HepG2 (cell line): Measurements from ENCODE around the gene STK39. TPM values are rescaled to one million over a fixed set of nuclear protein-coding genes. Genes with fewer than 3 reads are reported as not detected.

Experiments
- ATAC-seq: fragments of 200-7000 bp; cut with Tn5 transposase; 3 replicates; pipeline ENCODE4 v1.9.1; 2020; ENCODE audit warnings: mild to moderate bottlenecking, moderate library complexity
- BruUV-seq: library from RNA; stranded (reverse); fragments of 400-500 nt; replicated peaks from 2 replicates; lab custom pipeline; 2021; lab: Mats Ljungman, UMichigan
- CTCF ChIA-PET: fragments of 300-600 bp; formaldehyde crosslinking; extraction: SDS; loops from one replicate; lab custom pipeline; 2021; ENCODE audit warnings: low total read pairs, inconsistent platforms, low intra/inter-chr PET ratio; lab: Yijun Ruan, JAX
- POLR2A ChIA-PET: fragments of 350-600 bp; sonication (Branson Sonifier 250); formaldehyde crosslinking; loops from one replicate; lab custom pipeline; 2020; ENCODE audit warnings: antibody characterized with exemption, inconsistent platforms; lab: Yijun Ruan, JAX
- DNase-seq: peaks from one replicate; pipeline ENCODE4 v3.0.0-alpha.2; 2015; ENCODE audit warnings: low spot score
- FAIRE-seq: peaks from 3 replicates; lab custom pipeline; 2011; peaks lifted over from hg19 to GRCh38; lab: Jason Lieb, UNC
- H2AFZ ChIP-seq: one replicate; pipeline ENCODE4 v1.6.1; 2011; ENCODE audit warnings: low read length, inconsistent platforms
- H3K27ac ChIP-seq: fragments of 300-600 bp; 3 replicates; pipeline ENCODE4 v1.8.0; 2011; ENCODE audit warnings: mixed run types, mild to moderate bottlenecking, mixed read lengths, low read length, inconsistent platforms; ENCODE audit not compliant: insufficient read depth; ENCODE audit errors: extremely low read length
- H3K27me3 ChIP-seq, 2 experiments: fragments of 200-600 bp in 1 of 2; 2 replicates in 1 of 2; 3 replicates in 1 of 2; pipeline versions ENCODE4 v1.6.0 to v1.8.0; 2011; ENCODE audit warnings: low read length in 2 of 2, mild to moderate bottlenecking in 2 of 2, moderate library complexity in 2 of 2, inconsistent platforms in 1 of 2; ENCODE audit not compliant: insufficient read depth in 2 of 2, control insufficient read depth in 1 of 2
- H3K36me3 ChIP-seq, 2 experiments: fragments of 200-600 bp in 1 of 2; replicated peaks in 1 of 2; 2 replicates in 1 of 2; 3 replicates in 1 of 2; pipeline versions ENCODE4 v1.5.1 to v1.8.0; 2011; ENCODE audit warnings: low read length in 2 of 2, inconsistent platforms in 1 of 2; ENCODE audit not compliant: insufficient read depth in 2 of 2, control insufficient read depth in 1 of 2
- H3K4me1 ChIP-seq: 2 replicates; pipeline ENCODE4 v1.5.1; 2012; ENCODE audit warnings: low read length, inconsistent platforms; ENCODE audit not compliant: insufficient read depth
- H3K4me2 ChIP-seq: 2 replicates; pipeline ENCODE4 v1.6.0; 2011; ENCODE audit warnings: low read depth, low read length, inconsistent platforms
- H3K4me3 ChIP-seq, 3 experiments: fragments of 200-600 bp in 1 of 3; sonication (generic), shearing (Covaris generic) in 1 of 3; replicated peaks in 1 of 3; 2 replicates each; pipeline ENCODE4 v1.5.1; 2011 to 2016; ENCODE audit warnings: low read length in 3 of 3, inconsistent platforms in 2 of 3, low read depth in 2 of 3, mild to moderate bottlenecking in 2 of 3, control low read depth in 1 of 3, mixed read lengths in 1 of 3; ENCODE audit not compliant: insufficient read depth in 1 of 3
- H3K79me2 ChIP-seq: one replicate; pipeline ENCODE4 v1.6.1; 2011; ENCODE audit warnings: low read length, inconsistent platforms; ENCODE audit not compliant: insufficient read depth
- H3K9ac ChIP-seq: 2 replicates; pipeline ENCODE4 v1.6.0; 2011; ENCODE audit warnings: mild to moderate bottlenecking, low read depth, low read length, inconsistent platforms; ENCODE audit not compliant: insufficient read depth
- H3K9me3 ChIP-seq: 2 replicates; pipeline ENCODE4 v1.5.1; 2012; ENCODE audit warnings: mild to moderate bottlenecking, low read length
- H4K20me1 ChIP-seq: 2 replicates; pipeline ENCODE4 v1.6.0; 2011; ENCODE audit warnings: inconsistent platforms, mild to moderate bottlenecking, low read length, moderate library complexity; ENCODE audit not compliant: insufficient read depth
- CC2D1A ChIP-seq: sonication (generic); formaldehyde crosslinking; IDR thresholded peaks from 2 replicates; pipeline ENCODE4 v1.8.1; 2023; ENCODE audit warnings: mild to moderate bottlenecking, missing genetic modification reagents
- HNRNPH1 ChIP-seq: fragments of 200-400 bp; formaldehyde crosslinking; optimal IDR thresholded peaks from 2 replicates; pipeline ENCODE3; 2017; ENCODE audit warnings: mild to moderate bottlenecking, low read depth, low read length
- ISX ChIP-seq: sonication (generic); formaldehyde crosslinking; conservative IDR thresholded peaks from 2 replicates; pipeline ENCODE4 v1.5.0; 2020; ENCODE audit warnings: missing genetic modification reagents
- KLF15 ChIP-seq: sonication (generic); formaldehyde crosslinking; IDR thresholded peaks from 2 replicates; pipeline ENCODE4 v1.8.1; 2023; ENCODE audit warnings: borderline replicate concordance, mild to moderate bottlenecking, inconsistent platforms, missing genetic modification reagents, mixed read lengths
- MLXIP ChIP-seq: sonication (generic); formaldehyde crosslinking; IDR thresholded peaks from 2 replicates; pipeline ENCODE4 v1.9.0; 2021; ENCODE audit warnings: missing genetic modification reagents, borderline replicate concordance
- NFIC ChIP-seq: IDR thresholded peaks from 2 replicates; pipeline ENCODE4 v1.6.1; 2012; ENCODE audit warnings: mild to moderate bottlenecking, low read length, inconsistent platforms
- PHF20 ChIP-seq: sonication (generic); formaldehyde crosslinking; IDR thresholded peaks from 2 replicates; pipeline ENCODE4 v1.5.0; 2020; ENCODE audit warnings: mild to moderate bottlenecking, missing genetic modification reagents
- SOX5 ChIP-seq: IDR thresholded peaks from 2 replicates; pipeline ENCODE4 v1.6.1; 2016; ENCODE audit warnings: borderline replicate concordance
- SRF ChIP-seq: IDR thresholded peaks from 2 replicates; pipeline ENCODE4 v1.6.1; 2011; ENCODE audit warnings: mild to moderate bottlenecking, low read depth, low read length, moderate library complexity
- YEATS4 ChIP-seq: sonication (generic); formaldehyde crosslinking; IDR thresholded peaks from 2 replicates; pipeline ENCODE4 v1.4.0; 2020; ENCODE audit warnings: missing genetic modification reagents, borderline replicate concordance
- ZFYVE20 ChIP-seq: sonication (generic); formaldehyde crosslinking; IDR thresholded peaks from 2 replicates; pipeline ENCODE4 v1.8.0; 2023; ENCODE audit warnings: low read depth, mild to moderate bottlenecking, moderate library complexity, missing genetic modification reagents, borderline replicate concordance
- ZNF124 ChIP-seq: sonication (generic); formaldehyde crosslinking; IDR thresholded peaks from 2 replicates; pipeline ENCODE4 v1.4.0; 2020; ENCODE audit warnings: missing genetic modification reagents
- ZNF614 ChIP-seq: IDR thresholded peaks from 2 replicates; pipeline ENCODE4 v1.6.1; 2018; ENCODE audit warnings: missing biosample characterization, missing genetic modification reagents, inconsistent platforms, borderline replicate concordance
- WGBS: methylation state at CpG from one replicate; pipeline ENCODE4 v1.1.6; 2017; ENCODE audit warnings: low lambda C conversion rate; 5-methylcytosine and 5-hydroxymethylcytosine counted together
- in situ Hi-C: cut with HindIII; loops from 2 replicates; pipeline ENCODE4 v1.10.0; 2017; ENCODE audit warnings: low pct_unique_long_range_greater_than_20kb; ENCODE audit not compliant: extremely low pct_ligation_motif_present
- intact Hi-C: fragments of 100-400 bp; cut with micrococcal nuclease; formaldehyde crosslinking; loops from one replicate; pipeline ENCODE4 v1.10.0; 2022; ENCODE audit not compliant: unreplicated experiment
- polyA plus RNA-seq, 8 experiments: library from polyadenylated mRNA; depleted of rRNA in 3 of 8; stranded (reverse) in 7 of 8; unstranded in 1 of 8; fragments of >200 nt; fragmentation: Illumina TruSeq in 4 of 8; extraction: Trizol in 4 of 8; gene quantifications; 2 replicates each; pipeline versions ENCODE4 v1.2.1 to v1.2.3, GENCODE V29; 2011 to 2016; ENCODE audit warnings: low read depth in 4 of 8, missing spikeins in 1 of 8, mixed read lengths in 1 of 8; ENCODE audit not compliant: insufficient read depth in 1 of 8
- total RNA-seq, 5 experiments: library from RNA; depleted of rRNA; stranded (reverse); fragments of >200 nt; fragmentation: Illumina TruSeq; extraction: Trizol; gene quantifications; 2 replicates each; pipeline ENCODE4 v1.2.3, GENCODE V29; 2016; ENCODE audit warnings: low read depth in 1 of 5
- TF ChIP-seq, protein P1 (sequence below): sonication (generic); formaldehyde crosslinking; conservative IDR thresholded peaks from 2 replicates; pipeline ENCODE4 v1.8.0; 2022; ENCODE audit warnings: mild to moderate bottlenecking, moderate library complexity, missing genetic modification reagents
- TF ChIP-seq, protein P2 (sequence below): sonication (generic); formaldehyde crosslinking; IDR thresholded peaks from 2 replicates; pipeline ENCODE4 v1.4.0; 2020; ENCODE audit warnings: missing genetic modification reagents
- TF ChIP-seq, protein P3 (sequence below): sonication (generic); formaldehyde crosslinking; IDR thresholded peaks from 2 replicates; pipeline ENCODE4 v1.4.0; 2020; ENCODE audit warnings: mild to moderate bottlenecking, missing genetic modification reagents

The STK39 gene
- total and polyA plus RNA-seq, 2 of the 13 experiments (the other 11 are each of a cell fraction or from before 2014, with no cell fraction given) = 27.3 to 38.4 TPM

- no peak for ATAC-seq
- Histone ChIP-seq H3K4me1 (no peaks in the 10 kb centered on the region), H3K27ac (no peak overlapping the region), H3K4me3 (no peak overlapping the region), H2AFZ (no peak overlapping the region), H3K27me3 (no peaks in the 10 kb centered on the region), H3K36me3 (no peaks in the 10 kb centered on the region), H3K9me3 (no peaks in the 10 kb centered on the region), H3K79me2 (no peaks in the 10 kb centered on the region), H4K20me1 (no peaks in the 10 kb centered on the region), H3K4me2 (no peak overlapping the region), H3K9ac (no peak overlapping the region)
- in situ Hi-C loops (no loop called here), intact Hi-C loops (no loop called here)
- no peak for FAIRE-seq
- no TSS peak for BruUV-seq
- WGBS = 51% methylated on average over 3 of the region's 3 CpGs
- CTCF ChIA-PET = no interaction called here
- POLR2A ChIA-PET = no interaction called here
- no peak for DNase-seq
- TF ChIP-seq SRF (no peak), MLXIP (CRISPR knock-in tag) (no peak), ZFYVE20 (CRISPR knock-in tag) (no peak), ZNF124 (no peak), CC2D1A (CRISPR knock-in tag) (no peak), SOX5 (CRISPR knock-in tag) (no peak), PHF20 (CRISPR knock-in tag) (no peak), KLF15 (CRISPR knock-in tag) (no peak), ZNF614 (CRISPR knock-in tag) (no peak), YEATS4 (no peak), NFIC (no peak), ISX (no peak), HNRNPH1 (no peak)
- TF ChIP-seq, protein P1, sequence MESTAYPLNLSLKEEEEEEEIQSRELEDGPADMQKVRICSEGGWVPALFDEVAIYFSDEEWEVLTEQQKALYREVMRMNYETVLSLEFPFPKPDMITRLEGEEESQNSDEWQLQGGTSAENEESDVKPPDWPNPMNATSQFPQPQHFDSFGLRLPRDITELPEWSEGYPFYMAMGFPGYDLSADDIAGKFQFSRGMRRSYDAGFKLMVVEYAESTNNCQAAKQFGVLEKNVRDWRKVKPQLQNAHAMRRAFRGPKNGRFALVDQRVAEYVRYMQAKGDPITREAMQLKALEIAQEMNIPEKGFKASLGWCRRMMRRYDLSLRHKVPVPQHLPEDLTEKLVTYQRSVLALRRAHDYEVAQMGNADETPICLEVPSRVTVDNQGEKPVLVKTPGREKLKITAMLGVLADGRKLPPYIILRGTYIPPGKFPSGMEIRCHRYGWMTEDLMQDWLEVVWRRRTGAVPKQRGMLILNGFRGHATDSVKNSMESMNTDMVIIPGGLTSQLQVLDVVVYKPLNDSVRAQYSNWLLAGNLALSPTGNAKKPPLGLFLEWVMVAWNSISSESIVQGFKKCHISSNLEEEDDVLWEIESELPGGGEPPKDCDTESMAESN (CRISPR knock-in tag) = no peak
- TF ChIP-seq, protein P2, sequence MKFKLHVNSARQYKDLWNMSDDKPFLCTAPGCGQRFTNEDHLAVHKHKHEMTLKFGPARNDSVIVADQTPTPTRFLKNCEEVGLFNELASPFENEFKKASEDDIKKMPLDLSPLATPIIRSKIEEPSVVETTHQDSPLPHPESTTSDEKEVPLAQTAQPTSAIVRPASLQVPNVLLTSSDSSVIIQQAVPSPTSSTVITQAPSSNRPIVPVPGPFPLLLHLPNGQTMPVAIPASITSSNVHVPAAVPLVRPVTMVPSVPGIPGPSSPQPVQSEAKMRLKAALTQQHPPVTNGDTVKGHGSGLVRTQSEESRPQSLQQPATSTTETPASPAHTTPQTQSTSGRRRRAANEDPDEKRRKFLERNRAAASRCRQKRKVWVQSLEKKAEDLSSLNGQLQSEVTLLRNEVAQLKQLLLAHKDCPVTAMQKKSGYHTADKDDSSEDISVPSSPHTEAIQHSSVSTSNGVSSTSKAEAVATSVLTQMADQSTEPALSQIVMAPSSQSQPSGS (CRISPR knock-in tag) = no peak
- TF ChIP-seq, protein P3, sequence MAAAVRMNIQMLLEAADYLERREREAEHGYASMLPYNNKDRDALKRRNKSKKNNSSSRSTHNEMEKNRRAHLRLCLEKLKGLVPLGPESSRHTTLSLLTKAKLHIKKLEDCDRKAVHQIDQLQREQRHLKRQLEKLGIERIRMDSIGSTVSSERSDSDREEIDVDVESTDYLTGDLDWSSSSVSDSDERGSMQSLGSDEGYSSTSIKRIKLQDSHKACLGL (CRISPR knock-in tag) = no peak
Observed at GRCh38 chr2:167942366-167943081, 304.9 kb downstream of the STK39 start.
